ENCODE data around the gene SLC12A3.

GRCh38 chr16:56860226-56861020 is 4.6 kb upstream of the SLC12A3 start:
- TF ChIP-seq CTCF (IDR thresholded peaks at IDR 0.05; ENCODE audit: low read depth, low read length): no peak
- no peak for TF ChIP-seq POLR2A (IDR thresholded peaks at IDR 0.05; ENCODE audit: extremely low read depth, insufficient read length)
- no peak for TF ChIP-seq MAX (IDR thresholded peaks at IDR 0.05; ENCODE audit: low read depth, low read length)
- TF ChIP-seq MYC (IDR thresholded peaks at IDR 0.05; ENCODE audit: low read depth, low read length): 0 out of 2 replicates have a peak, but pooled peaks have one; percentile 23

Measured in NB4 (cell line).